Neuronal stem cell (in vitro differentiated cells): ENCODE data around the gene MAGI1.

ENCODE experiments used
- DNase-seq: peaks from one replicate; pipeline ENCODE4 v3.0.0-alpha.2; 2013; ENCODE audit warnings: low spot score
- H2AFZ ChIP-seq: one replicate; pipeline ENCODE4 v1.6.1; 2013; ENCODE audit warnings: mild to moderate bottlenecking, low read length, inconsistent platforms
- H2AK5ac ChIP-seq: 2 replicates; pipeline ENCODE4 v1.6.1; 2013; ENCODE audit warnings: low read depth, mild to moderate bottlenecking, inconsistent platforms, low read length, moderate library complexity, mixed read lengths
- H2BK120ac ChIP-seq: 2 replicates; pipeline ENCODE4 v1.6.1; 2013; ENCODE audit warnings: low read depth, mild to moderate bottlenecking, inconsistent platforms, low read length, moderate library complexity, mixed read lengths
- H2BK12ac ChIP-seq: one replicate; pipeline ENCODE4 v1.6.1; 2013; ENCODE audit warnings: low read length, inconsistent platforms
- H2BK15ac ChIP-seq: 2 replicates; pipeline ENCODE4 v1.6.1; 2013; ENCODE audit warnings: mild to moderate bottlenecking, low read length, inconsistent platforms, mixed read lengths
- H2BK5ac ChIP-seq: one replicate; pipeline ENCODE4 v1.6.1; 2013; ENCODE audit warnings: inconsistent platforms, mild to moderate bottlenecking, low read length, moderate library complexity
- H3K14ac ChIP-seq: one replicate; pipeline ENCODE4 v1.6.1; 2013; ENCODE audit warnings: low read length, inconsistent platforms
- H3K18ac ChIP-seq: 2 replicates; pipeline ENCODE4 v1.6.1; 2013; ENCODE audit warnings: low read length, inconsistent platforms
- H3K23ac ChIP-seq: 2 replicates; pipeline ENCODE4 v1.6.1; 2013; ENCODE audit warnings: low read depth, mild to moderate bottlenecking, mixed read lengths, low read length, inconsistent platforms; ENCODE audit not compliant: poor library complexity
- H3K27ac ChIP-seq: replicated peaks from 3 replicates; pipeline ENCODE4 v1.5.1; 2013; ENCODE audit warnings: low read length, inconsistent platforms
- H3K27me3 ChIP-seq, 3 experiments: 2 replicates each; pipeline ENCODE4 v1.6.1; 2013; ENCODE audit warnings: low read length in 3 of 3, mild to moderate bottlenecking in 2 of 3, inconsistent platforms in 1 of 3, low read depth in 1 of 3, mixed read lengths in 1 of 3, moderate library complexity in 1 of 3; ENCODE audit not compliant: control insufficient read depth in 3 of 3, insufficient read depth in 3 of 3
- H3K36me3 ChIP-seq, 2 donors: replicated peaks in 1 of 2; 2 replicates each; pipeline ENCODE4 v1.6.1; 2013; ENCODE audit warnings: low read length in 2 of 2; ENCODE audit not compliant: control insufficient read depth in 2 of 2, insufficient read depth in 2 of 2
- H3K4ac ChIP-seq: 2 replicates; pipeline ENCODE4 v1.6.1; 2013; ENCODE audit warnings: inconsistent platforms, mild to moderate bottlenecking, low read length, moderate library complexity
- H3K4me1 ChIP-seq, 2 donors: 1 replicate in 1 of 2; 2 replicates in 1 of 2; pipeline ENCODE4 v1.6.1; 2013; ENCODE audit warnings: low read length in 2 of 2, low read depth in 1 of 2; ENCODE audit not compliant: control insufficient read depth in 2 of 2, insufficient read depth in 1 of 2
- H3K4me2 ChIP-seq: one replicate; pipeline ENCODE4 v1.6.1; 2013; ENCODE audit warnings: mild to moderate bottlenecking, low read length, inconsistent platforms; ENCODE audit not compliant: insufficient read depth, poor library complexity, severe bottlenecking
- H3K4me3 ChIP-seq, 2 donors: 2 replicates each; pipeline ENCODE4 v1.5.1; 2013; ENCODE audit warnings: low read length in 2 of 2, mild to moderate bottlenecking in 2 of 2, inconsistent platforms in 1 of 2, moderate library complexity in 1 of 2
- H3K79me1 ChIP-seq: one replicate; pipeline ENCODE4 v1.6.1; 2013; ENCODE audit warnings: low read depth, mild to moderate bottlenecking, inconsistent platforms, low read length, moderate library complexity
- H3K9ac ChIP-seq: one replicate; pipeline ENCODE4 v1.6.1; 2013; ENCODE audit warnings: mild to moderate bottlenecking, low read depth, low read length, inconsistent platforms; ENCODE audit not compliant: poor library complexity
- H3K9me3 ChIP-seq, 2 donors: replicated peaks in 1 of 2; 2 replicates each; pipeline versions ENCODE3 to v1.6.1; 2013; ENCODE audit warnings: low read length in 2 of 2, mild to moderate bottlenecking in 2 of 2, inconsistent platforms in 1 of 2, low read depth in 1 of 2, mixed read lengths in 1 of 2, moderate library complexity in 1 of 2; ENCODE audit not compliant: control insufficient read depth in 2 of 2, insufficient read depth in 1 of 2
- H4K8ac ChIP-seq: one replicate; pipeline ENCODE4 v1.6.1; 2013; ENCODE audit warnings: low read depth, mild to moderate bottlenecking, inconsistent platforms, low read length, moderate library complexity
- H4K91ac ChIP-seq: one replicate; pipeline ENCODE4 v1.6.1; 2013; ENCODE audit warnings: low read length, low read depth, mild to moderate bottlenecking, inconsistent platforms; ENCODE audit not compliant: poor library complexity
- WGBS, 2 donors: extraction: QIAGEN DNeasy Blood & Tissue Kit; methylation state at CpG; one replicate each; pipeline ENCODE4 v1.1.7; 2013; ENCODE audit warnings: missing lambda C conversion rate in 2 of 2, mixed read lengths in 1 of 2; ENCODE audit not compliant: insufficient read length in 2 of 2, insufficient replicate concordance in 1 of 2; ENCODE audit errors: extremely low coverage in 2 of 2; 5-methylcytosine and 5-hydroxymethylcytosine counted together

Gene MAGI1

GRCh38 chr3:65964838-65965237 lies 73.9 kb downstream of the MAGI1 start:
- Histone ChIP-seq H2BK15ac (no peak overlapping the region), H3K36me3 (no peaks in the 10 kb centered on the region), H3K9me3 (no peaks in the 10 kb centered on the region), H4K91ac (no peak overlapping the region), H2BK120ac (no peak overlapping the region), H3K27ac (no peak overlapping the region), H3K4me3 (no peak overlapping the region), H3K18ac (no peak overlapping the region), H2BK12ac (no peak overlapping the region), H3K23ac (no peak overlapping the region), H2BK5ac (no peak overlapping the region), H3K4ac (no peak overlapping the region), H3K4me2 (no peak overlapping the region), H3K14ac (no peak overlapping the region), H3K27me3 (no peaks in the 10 kb centered on the region), H2AK5ac (no peak overlapping the region), H4K8ac (no peak overlapping the region), H3K4me1 (peaks cover 2 to 5% of the 10 kb centered on the region in 2 donors), H3K9ac (no peak overlapping the region), H3K79me1 (no peaks in the 10 kb centered on the region), H2AFZ (no peak overlapping the region)
- no peak for DNase-seq
- WGBS, 2 donors = no CpG with 5 or more reads among the region's 3 CpGs

- Histone ChIP-seq H3K36me3 (no peaks in the 10 kb centered on the region), H3K27me3 (no peaks in the 10 kb centered on the region), H2BK15ac (no peak overlapping the region), H2AK5ac (no peak overlapping the region), H3K4me2 (no peak overlapping the region), H3K4me1 (peaks cover 2 to 6% of the 10 kb centered on the region in 2 donors), H2BK120ac (no peak overlapping the region), H3K9ac (no peak overlapping the region), H3K23ac (no peak overlapping the region), H3K9me3 (no peaks in the 10 kb centered on the region), H2BK12ac (no peak overlapping the region), H3K27ac (no peak overlapping the region), H4K8ac (no peak overlapping the region), H3K14ac (no peak overlapping the region), H2BK5ac (no peak overlapping the region), H3K4ac (no peak overlapping the region), H3K4me3 (no peak overlapping the region), H3K18ac (no peak overlapping the region), H3K79me1 (no peaks in the 10 kb centered on the region), H2AFZ (no peak overlapping the region), H4K91ac (no peak overlapping the region)
- DNase-seq = no peak
- no CpG with 5 or more reads among the region's 5 CpGs for WGBS, 2 donors
Observed at GRCh38 chr3:65963787-65964677, 74.7 kb downstream of the MAGI1 start.

- Histone ChIP-seq H3K4ac (no peak overlapping the region), H4K91ac (no peak overlapping the region), H2AK5ac (no peak overlapping the region), H2BK120ac (no peak overlapping the region), H2AFZ (no peak overlapping the region), H3K18ac (no peak overlapping the region), H3K23ac (no peak overlapping the region), H4K8ac (no peak overlapping the region), H3K27me3 (no peaks in the 10 kb centered on the region), H3K9ac (no peak overlapping the region), H2BK12ac (no peak overlapping the region), H3K4me3 (no peak overlapping the region), H3K9me3 (no peaks in the 10 kb centered on the region), H3K27ac (no peak overlapping the region), H3K14ac (no peak overlapping the region), H3K36me3 (no peaks in the 10 kb centered on the region), H3K79me1 (no peaks in the 10 kb centered on the region), H3K4me2 (no peak overlapping the region), H3K4me1 (peaks cover 0 to 6% of the 10 kb centered on the region in 2 donors), H2BK15ac (no peak overlapping the region), H2BK5ac (no peak overlapping the region)
- no peak for DNase-seq
- WGBS, 2 donors = no CpG with 5 or more reads among the region's 3 CpGs
Observed at GRCh38 chr3:65961733-65962132, 77.0 kb downstream of the MAGI1 start.

- Histone ChIP-seq H3K4me1 (peaks cover 0 to 6% of the 10 kb centered on the region in 2 donors), H3K4ac (no peak overlapping the region), H3K4me3 (no peak overlapping the region), H2BK120ac (no peak overlapping the region), H4K8ac (no peak overlapping the region), H3K18ac (no peak overlapping the region), H3K4me2 (no peak overlapping the region), H3K9me3 (no peaks in the 10 kb centered on the region), H3K27ac (no peak overlapping the region), H4K91ac (no peak overlapping the region), H3K79me1 (no peaks in the 10 kb centered on the region), H2AFZ (no peak overlapping the region), H2AK5ac (no peak overlapping the region), H2BK5ac (no peak overlapping the region), H3K36me3 (no peaks in the 10 kb centered on the region), H2BK15ac (no peak overlapping the region), H2BK12ac (no peak overlapping the region), H3K14ac (no peak overlapping the region), H3K23ac (no peak overlapping the region), H3K9ac (no peak overlapping the region), H3K27me3 (no peaks in the 10 kb centered on the region)
- no CpG with 5 or more reads among the region's 2 CpGs for WGBS, 2 donors
- DNase-seq = no peak
Observed at GRCh38 chr3:65961128-65961527, 77.6 kb downstream of the MAGI1 start.
